Fibroblast of skin of left quadriceps (primary cell): ENCODE measurements around the gene SMG9.

ENCODE experiments used
- DNase-seq, 2 experiments: peaks; one replicate each; pipeline ENCODE4 v3.0.0-alpha.2; 2013; ENCODE audit warnings: low read depth in 2 of 2

Gene SMG9, protein sequence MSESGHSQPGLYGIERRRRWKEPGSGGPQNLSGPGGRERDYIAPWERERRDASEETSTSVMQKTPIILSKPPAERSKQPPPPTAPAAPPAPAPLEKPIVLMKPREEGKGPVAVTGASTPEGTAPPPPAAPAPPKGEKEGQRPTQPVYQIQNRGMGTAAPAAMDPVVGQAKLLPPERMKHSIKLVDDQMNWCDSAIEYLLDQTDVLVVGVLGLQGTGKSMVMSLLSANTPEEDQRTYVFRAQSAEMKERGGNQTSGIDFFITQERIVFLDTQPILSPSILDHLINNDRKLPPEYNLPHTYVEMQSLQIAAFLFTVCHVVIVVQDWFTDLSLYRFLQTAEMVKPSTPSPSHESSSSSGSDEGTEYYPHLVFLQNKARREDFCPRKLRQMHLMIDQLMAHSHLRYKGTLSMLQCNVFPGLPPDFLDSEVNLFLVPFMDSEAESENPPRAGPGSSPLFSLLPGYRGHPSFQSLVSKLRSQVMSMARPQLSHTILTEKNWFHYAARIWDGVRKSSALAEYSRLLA

DNA sequence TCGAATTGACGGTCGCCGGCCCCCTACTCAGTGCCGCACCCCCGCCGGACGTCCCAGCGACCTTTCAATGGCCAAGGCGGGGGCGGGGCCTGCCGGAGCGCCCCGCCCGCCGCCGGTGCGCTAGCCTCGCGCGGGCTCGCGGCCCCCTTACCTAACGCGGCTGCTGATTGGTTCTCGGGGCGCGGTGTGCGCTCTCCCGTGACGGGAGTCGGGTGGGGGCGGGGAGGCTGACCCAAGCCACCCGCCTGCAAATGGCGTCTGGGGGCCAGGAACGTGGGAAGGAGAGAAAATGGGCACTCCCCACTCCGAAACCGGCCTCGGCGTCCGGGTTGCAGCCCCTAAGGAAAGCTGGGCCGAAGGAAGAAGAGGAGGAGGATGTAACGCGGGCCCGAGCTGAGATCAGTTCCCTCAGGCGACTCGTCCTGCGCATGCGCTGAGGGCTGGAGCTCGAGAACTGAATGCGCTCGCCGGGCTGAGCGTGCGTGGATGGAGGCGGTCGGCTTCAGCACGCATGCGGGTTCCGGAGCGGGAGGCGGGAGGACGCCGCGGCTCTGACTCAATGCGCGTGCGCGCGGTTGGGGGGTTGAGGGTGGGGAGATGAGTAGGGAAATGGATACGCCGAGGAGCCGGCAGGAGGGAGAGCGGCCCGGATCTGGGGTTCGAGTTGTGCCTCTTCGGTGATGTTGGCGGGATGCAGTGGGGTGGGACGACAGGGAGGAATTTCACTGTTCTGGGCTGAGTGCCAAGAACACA is at the start of gene SMG9:
SMG9 (minus strand) TSS at position 460 of the 753 bp plus-strand sequence. CDS start 4,221 bp downstream, outside the sequence.
- DNase-seq: peak; percentile 96 to 97

DNA sequence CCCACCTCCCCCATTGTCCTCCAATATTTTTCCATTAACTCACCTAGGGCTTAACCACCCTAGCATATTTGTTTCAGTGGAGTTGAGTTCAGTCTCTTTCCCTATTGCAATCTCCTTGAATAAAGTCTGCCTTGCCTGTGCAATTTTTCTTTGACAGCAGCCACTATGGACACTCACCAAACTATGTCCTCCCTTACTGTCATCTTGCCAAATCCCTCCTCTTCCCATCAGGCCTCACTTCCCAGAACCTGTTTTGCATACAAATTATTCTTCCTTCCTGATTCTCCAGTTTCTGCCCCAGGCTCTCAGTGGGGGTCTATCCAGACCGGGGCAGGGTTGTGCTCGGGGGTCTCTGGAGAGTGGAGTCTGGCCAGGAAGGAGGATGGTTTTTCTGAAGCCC is 49.7 kb upstream of the SMG9 start:
- DNase-seq: no peak

DNA sequence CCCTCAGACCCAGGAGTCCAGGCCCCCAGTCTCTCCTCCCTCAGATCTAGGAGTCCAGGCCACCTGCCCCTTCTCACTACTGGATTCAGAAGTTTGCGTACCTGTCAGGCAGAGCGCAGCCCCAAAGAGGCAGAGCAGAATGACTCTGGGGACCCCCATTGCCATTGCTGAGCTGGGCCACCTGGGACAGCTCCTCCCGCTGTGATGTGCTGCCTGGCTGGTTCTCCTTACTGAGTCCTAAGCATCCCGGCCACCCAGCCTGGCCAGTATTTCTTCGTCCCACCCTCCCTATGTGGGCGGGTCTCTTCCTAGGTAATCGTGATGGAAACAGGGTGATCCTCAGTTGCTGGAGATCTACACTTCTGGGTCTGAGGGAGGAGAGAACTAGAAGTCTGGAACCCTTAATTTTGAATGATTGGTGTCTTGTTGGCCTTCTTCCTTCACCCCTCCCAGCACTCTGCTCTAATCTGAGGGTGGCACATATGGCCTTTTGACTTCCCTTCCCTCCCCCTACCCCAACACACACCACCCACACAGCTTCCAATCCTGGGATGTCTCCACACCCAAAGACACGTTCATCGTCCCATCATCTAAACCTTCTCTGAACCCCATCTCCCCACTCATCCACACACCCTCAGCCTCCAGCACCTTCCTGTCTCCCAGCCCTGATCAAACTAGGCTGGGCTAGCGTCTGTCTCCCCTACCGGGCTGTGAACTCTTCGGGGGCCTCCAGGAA is 47.6 kb upstream of the SMG9 start, which contains the start of gene LYPD5:
LYPD5 (minus strand) TSS at position 232 of the 736 bp plus-strand sequence; CDS start at position 165, 67 bp downstream.
- DNase-seq: no peak

DNA sequence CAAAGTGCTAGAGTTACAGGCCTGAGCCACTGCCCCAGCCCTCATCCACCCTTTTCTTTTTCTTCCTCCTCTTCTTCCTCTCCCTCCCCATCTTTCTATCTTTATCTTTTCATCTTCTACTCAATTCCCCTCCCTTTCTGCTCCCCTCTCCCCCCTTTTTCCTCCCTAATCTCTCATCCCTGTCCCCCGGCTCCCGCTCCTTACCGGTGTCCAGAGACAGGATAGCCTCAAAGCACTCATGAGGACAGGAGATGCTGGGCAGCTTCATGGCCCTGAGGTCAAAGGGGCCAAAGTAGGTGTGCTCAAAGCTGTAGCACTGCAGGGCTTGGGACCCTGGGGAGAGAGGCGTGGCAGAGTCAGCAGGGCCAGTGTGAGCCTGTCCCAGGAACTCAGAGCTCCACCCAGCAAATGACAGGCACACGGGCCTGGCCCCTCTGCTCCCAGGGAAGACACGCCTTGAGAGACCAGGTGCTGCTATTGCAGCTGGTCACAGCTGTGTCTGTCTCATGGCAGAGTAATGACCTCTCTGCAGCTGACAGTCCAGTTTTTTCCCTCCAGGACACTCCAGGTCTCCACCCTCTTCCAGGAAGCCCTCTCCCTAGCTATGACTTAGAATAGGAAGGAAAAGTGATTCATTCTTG is 44.9 kb upstream of the SMG9 start:
- no peak for DNase-seq

DNA sequence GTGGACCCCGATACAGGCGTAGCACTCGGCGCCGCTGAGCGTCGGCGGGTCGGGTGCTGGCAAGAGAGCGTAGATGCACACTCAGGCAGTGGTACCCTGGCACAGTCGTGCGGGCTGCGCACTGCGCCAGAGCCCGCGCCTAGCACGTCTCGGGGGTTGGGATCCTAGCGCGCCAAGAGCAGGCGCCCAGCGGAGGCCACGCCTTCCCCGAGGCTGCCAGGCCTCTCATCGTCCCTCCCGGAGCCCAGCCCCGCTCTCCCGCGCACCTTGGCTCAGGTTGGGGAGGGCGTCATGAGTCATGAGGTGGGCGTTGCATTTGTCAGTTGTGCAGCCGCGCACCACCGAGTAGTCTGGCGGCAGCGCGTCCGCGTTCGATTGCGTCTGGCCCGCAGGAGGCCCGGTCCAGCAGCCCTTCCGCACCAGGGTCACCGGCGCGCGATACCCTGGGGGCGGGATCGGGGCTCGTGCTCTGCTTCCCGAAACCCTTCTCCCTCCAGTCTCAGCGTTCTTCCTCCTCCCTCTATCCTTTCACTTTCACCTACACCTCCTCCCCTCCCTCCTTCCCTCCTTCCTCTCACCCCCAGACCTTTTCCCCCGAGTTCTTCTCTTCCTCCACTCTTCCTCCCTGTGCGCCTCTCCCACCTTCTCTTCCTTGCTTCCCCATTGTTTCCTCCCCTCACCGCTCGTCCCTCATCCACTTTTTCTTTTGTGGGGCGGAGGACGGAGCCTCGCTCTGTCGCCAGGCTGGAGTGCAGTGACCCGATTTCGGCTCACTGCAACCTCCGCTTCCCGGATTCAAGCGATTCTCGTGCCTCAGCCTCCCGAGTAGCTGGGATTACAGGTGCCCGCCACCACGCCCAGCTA is 44.0 kb upstream of the SMG9 start:
- no peak for DNase-seq

DNA sequence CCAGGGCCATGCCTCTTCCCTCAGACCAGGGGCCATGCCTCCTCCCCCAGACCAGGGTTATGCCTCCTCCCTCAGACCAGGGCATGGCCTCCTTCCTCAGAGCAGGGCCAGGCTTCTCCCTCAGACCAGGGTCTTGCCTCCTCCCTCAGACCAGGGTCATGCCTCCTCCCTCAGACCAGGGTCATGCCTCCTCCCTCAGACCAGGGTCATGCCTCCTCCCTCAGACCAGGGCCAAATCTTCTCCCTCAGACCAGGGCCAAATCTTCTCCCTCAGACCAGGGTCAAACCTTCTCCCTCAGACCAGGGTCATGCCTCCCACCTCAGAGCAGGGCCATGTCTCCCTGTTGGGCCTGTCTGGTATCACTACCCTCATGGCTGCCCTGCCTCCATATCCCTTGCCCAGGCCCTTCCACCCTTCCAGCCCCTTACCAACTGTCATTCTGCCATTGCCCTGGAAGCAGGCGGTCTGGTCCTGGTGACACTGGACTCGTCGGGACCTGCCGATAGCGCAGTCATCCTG is 43.3 kb upstream of the SMG9 start:
- no peak for DNase-seq

DNA sequence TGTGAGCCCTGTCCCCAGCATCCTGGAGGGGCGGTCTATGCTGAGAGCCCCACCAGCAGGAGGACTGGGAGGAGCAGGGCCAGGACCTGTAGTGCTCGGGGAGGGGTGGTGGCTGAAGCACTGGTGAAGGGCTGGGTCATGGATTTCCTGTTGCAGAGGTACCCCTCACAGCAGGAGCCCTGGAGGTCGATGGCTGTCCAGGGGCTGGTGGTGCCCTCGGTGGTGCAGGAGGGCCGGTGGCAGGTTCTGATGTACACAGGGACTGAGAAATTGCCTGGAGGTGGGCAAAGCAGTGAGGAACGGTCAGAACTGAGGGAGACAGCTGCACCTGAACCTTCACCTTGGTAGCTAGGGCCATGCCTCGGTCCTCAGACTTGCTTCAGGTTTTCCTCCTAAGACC is 42.8 kb upstream of the SMG9 start:
- no peak for DNase-seq

DNA sequence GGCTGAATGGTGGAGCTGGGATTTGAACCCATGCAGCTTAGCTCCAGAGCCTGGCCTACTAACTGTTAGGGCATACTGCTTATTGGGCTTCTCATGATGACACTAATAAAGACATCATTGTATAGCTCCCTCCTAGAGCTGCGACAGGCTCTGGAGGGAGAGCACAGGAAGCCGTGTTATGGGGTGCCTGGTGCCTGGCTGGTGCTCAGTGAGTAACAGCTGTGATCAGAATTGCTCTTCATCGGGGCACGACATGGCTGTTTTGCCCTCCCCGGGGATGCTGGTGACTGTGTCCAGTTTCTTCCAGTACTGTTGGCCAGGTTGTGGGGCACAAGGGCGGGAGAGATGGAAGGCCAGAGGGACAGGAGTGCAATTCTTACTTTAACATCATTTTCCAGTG is 42.4 kb upstream of the SMG9 start:
- DNase-seq: no peak

DNA sequence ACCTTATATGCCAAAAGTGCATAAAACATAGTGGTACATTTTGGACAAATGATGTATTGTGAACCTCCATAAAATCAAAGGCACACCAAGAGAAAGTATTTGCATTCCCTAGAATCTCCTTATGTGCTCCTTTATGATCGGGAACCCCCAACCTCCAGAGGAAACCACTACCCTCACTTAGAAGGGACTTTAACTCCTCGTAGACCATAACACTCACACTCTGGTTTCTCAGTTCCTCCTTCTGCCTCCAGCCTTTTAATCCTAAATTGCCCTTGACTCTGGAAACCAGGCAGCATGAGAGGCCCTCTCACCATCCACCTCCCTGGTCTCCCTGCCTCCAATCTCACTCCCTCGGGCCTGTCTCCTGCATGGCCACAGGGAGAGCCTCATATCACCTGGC is 35.8 kb upstream of the SMG9 start:
- DNase-seq: no peak

DNA sequence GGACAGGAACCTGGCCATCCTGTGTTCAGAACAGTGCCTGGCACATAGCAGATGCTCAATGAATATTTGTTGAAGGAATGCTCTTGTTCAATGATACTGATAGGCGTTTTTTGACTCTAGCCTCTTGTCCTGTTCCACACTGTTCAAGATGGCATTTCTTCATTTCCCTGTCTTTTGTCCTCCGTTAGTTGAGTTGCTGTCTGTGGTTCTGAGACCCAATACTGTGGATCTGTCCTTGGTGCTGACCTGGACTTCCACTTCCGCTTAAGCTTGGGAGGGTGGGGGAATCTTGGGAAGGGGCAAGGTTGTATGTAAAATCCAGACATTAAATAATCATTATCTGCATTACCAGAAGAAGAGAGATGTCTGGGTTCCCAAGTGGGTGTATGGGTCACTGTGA is 34.3 kb upstream of the SMG9 start:
- no peak for DNase-seq

DNA sequence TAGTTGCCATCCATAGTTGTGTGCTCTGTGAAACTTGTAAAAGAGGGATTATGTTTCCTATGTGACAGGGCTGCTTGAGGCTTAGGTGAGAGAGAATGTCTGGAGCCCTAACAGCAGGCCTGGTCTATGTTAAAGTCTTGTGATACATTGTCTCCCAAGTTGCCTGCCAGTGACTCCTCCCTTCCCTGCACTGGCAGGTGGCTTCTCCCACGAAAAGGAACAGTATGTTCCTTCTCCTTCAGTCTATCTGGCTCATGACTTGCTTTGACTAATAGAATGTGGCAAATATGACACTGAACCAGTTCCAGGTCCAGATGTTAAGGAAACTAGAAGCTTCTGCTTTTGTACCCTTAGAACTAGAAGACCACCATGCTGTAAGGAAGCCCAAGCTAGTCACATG is 31.9 kb upstream of the SMG9 start:
- no peak for DNase-seq

DNA sequence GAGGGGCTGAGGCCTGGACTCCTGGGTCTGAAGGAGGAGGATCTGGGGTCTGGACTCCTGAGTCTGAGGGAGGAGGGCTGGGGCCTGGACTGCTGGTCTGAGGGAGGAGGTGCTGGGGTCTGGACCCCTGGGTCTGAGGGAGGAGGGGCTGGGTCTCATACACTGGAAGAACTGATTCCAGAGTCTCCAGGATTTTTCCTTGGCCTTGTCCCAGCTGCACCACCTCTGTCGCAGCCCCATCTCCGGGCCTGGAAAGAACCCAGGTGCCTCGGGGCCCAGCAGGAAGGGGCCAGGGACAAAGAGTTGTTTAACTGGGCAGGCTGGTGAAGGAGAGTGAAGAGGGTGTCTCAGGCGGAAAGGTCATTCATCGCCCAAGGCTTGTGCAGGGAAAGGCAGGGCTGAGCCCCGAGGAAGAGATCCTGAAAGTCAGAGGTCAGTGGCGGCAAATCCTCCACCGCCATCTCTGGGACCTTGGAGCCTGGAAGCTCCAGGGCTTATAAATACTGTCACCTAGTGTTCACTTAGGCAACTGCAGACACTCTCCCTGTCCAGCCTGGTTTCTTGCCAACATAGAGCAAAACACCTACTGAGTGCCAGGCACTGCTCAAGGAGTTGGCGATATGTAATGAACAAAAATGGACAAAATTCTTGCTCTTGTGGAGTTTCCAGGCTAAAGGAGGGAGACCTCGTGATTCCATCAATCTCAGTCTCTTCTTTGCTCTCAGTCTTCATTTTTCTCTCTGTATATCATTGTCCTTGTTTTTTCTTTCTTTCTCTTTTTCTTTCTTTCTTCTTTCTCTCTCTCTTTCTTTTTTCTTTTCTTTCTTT is 30.4 kb upstream of the SMG9 start:
- DNase-seq: peak in 1 of 2 experiments; percentile 29

DNA sequence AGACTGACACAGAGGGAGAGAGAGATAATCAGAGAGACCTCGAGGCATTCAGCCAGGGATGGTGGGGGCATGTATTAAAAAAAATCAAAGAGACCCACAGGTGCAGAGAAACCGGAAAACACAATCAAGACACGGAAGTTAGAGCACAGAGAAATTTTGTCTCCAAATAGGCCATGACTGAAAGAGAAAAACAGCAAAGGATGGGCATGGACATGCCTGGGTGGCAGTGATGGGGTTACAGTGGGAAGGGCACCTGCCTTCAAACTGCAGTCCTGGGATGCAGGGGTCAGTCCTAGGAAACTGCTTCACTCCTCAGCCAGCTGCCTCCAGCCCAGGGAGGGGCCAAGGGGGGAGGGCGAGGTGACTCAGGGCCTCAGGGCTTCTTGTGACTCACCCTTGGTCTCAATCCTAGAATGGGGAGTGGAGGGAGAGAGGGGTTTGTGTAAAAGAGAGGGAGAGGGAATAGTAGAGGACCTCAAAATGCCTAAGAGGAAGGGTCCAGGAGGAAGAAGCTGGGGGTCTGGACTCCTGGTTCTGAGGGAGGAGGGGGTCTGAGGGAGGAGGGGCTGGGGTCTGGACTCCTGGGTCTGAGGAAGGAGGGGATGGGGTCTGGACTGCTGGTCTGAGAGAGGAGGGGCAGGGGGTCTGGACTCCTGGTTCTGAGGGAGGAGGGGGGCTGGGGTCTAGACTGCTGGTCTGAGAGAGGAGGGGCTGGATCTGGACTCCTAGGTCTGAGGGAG is 29.6 kb upstream of the SMG9 start:
- DNase-seq: peak; percentile 41 to 42

DNA sequence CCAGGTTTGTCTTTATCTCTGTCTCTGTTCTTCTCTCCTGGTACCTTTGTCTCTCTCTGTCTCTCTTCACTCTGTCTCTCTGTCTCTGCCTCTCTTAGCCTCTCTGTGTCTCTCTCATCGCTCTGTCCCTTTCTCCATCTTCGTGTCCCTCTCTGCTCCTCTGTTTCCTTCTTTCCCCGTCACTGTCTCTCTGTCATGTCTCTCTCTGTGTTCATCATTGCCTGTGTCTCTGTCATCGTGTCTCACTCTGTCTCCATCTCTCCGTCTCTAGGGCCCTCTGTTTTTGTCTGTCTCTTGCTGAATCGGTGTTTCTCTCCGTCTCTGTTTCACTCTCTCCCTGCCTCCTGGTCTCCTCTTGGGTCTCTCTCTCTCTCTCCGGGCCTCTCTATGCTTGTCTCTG is 28.9 kb upstream of the SMG9 start:
- no peak for DNase-seq

DNA sequence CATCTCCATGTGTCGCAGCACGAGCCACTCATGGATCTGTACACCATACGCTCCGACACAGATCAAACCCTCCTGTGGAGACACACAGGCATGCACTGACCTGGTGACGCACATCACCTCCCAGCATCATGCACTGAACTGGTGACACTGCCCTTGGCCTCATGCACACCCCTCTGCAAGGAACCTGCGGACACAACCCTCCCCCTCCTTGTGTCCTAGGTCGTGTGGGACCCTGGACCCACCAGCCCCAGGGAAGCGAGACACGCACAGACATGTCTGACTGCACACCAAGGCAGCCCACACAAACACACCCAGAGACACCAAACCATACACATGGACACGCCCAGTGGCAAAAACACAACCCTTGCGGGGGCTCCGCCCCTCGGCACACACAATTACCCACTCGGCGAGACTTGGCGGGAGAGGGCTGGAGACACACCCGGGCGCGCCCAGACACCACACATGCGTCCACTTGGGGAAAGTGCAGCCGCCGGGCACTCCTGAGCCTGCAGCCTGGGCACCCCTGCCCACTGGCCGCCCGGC is 28.0 kb upstream of the SMG9 start:
- no peak for DNase-seq

DNA sequence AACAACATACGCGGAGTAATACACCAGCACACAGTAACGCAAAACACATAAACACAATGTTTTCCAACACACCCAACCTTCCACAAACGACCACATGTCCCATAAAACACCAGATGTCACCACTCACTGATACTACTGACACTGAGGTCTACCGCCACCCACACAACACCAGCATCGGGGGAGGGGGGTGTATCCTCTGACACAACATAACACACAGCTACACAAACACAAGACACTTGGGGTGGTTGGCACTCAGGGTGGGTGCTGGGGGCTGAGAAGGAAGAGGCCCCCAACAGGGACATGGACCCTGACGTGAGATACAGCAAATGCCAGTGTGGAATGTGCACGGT is 27.5 kb upstream of the SMG9 start:
- no peak for DNase-seq

DNA sequence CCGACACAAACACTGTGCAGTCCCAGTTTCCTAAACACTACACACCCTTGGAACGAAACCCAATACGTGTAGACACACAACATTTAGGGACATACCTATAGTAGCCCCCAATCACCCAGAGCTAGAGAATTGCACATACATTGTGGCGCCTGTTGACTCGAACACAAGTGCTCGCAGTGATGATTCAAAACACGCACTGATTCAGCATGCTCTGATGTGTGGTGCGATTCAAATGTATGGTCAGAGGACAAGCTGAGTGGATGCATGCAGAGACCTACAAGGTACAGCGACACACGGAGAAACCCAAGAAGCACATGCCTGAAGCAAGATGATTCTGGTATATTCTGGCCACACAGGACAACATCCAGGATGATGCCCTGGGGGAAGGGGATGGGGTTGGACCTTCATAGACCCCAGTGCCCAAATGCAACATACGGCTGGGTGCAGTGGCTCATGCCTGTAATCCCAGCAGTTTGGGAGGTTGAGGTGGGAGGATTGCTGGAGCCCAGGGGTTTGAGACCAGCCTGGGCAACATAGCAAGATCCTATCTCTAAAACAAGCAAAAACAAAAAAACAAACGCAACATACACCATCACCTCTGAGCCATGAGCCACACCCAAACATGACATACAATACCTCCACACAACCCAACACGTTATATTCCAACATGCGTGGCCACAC is 27.0 kb upstream of the SMG9 start:
- no peak for DNase-seq
